ENCODE results near the gene DHRS11.
"Not testable (repeated sequence)": the region's sequence is repeated elsewhere in the genome, so short reads cannot be mapped to it uniquely, and the experiment has no call there.

DHRS11 gene

GRCh38 chr17:36594626-36595401, 3.1 kb downstream of the DHRS11 start:
- DNase-seq, result no peak

GRCh38 chr17:36597226-36597625, 5.5 kb downstream of the DHRS11 start:
- DNase-seq, result no peak

- DNase-seq, result no peak
These were observed 6.4 kb downstream of the DHRS11 start for GRCh38 chr17:36597866-36598777.

- DNase-seq, result no peak
These were observed 7.3 kb downstream of the DHRS11 start for GRCh38 chr17:36598951-36599401.

- no peak for DNase-seq
These were observed 8.0 kb downstream of the DHRS11 start for GRCh38 chr17:36599546-36600250.

- no peak for DNase-seq
These were observed 8.8 kb downstream of the DHRS11 start for GRCh38 chr17:36600465-36600864.

GRCh38 chr17:36600936-36601302, 9.2 kb downstream of the DHRS11 start:
- no peak for DNase-seq

- DNase-seq, result peak; percentile 88 to 90
These were observed 9.8 kb downstream of the DHRS11 start, which contains the start of gene MRM1 for GRCh38 chr17:36601303-36602029. Gene MRM1, plus strand, starts transcription at chr17:36601583. Its CDS starts 228 bp downstream, at chr17:36601811.

- peak in 1 of 2 donors; percentile 18 for DNase-seq
These were observed 10.5 kb downstream of the DHRS11 start for GRCh38 chr17:36602030-36602748.

- DNase-seq, result peak; percentile 54 to 55
These were observed 11.3 kb downstream of the DHRS11 start for GRCh38 chr17:36602924-36603384.

- DNase-seq, result not testable (repeated sequence)
These were observed 13.3 kb downstream of the DHRS11 start for GRCh38 chr17:36605028-36605427.

- no peak for DNase-seq
These were observed 16.6 kb downstream of the DHRS11 start for GRCh38 chr17:36608280-36608679.

- DNase-seq, result no peak
These were observed 17.3 kb downstream of the DHRS11 start for GRCh38 chr17:36608794-36609497.

GRCh38 chr17:36609498-36609862, 17.8 kb downstream of the DHRS11 start:
- no peak for DNase-seq

- no peak for DNase-seq
These were observed 18.8 kb downstream of the DHRS11 start for GRCh38 chr17:36610474-36610873.

GRCh38 chr17:36611345-36612072, 19.8 kb downstream of the DHRS11 start:
- no peak for DNase-seq

- no peak for DNase-seq
These were observed 20.6 kb downstream of the DHRS11 start for GRCh38 chr17:36612323-36612722.

GRCh38 chr17:36613155-36613554, 21.5 kb downstream of the DHRS11 start:
- DNase-seq, result no peak

- DNase-seq, result no peak
These were observed 22.4 kb downstream of the DHRS11 start for GRCh38 chr17:36614081-36614480.

- DNase-seq, result no peak
These were observed 23.3 kb downstream of the DHRS11 start for GRCh38 chr17:36614933-36615332.
